GM18505 (cell line): ENCODE measurements around the gene FXYD3.

ENCODE experiments used
- ATAC-seq: cut with Tn5 transposase; IDR thresholded peaks from one replicate; pipeline ENCODE4 v1.9.1; 2021; ENCODE audit not compliant: unreplicated experiment
- POLR2A ChIP-seq: IDR thresholded peaks from 4 replicates; pipeline ENCODE4 v1.6.1; 2011; ENCODE audit warnings: borderline replicate concordance; ENCODE audit not compliant: insufficient read depth, insufficient read length; ENCODE audit errors: extremely low read depth

FXYD3 gene

DNA sequence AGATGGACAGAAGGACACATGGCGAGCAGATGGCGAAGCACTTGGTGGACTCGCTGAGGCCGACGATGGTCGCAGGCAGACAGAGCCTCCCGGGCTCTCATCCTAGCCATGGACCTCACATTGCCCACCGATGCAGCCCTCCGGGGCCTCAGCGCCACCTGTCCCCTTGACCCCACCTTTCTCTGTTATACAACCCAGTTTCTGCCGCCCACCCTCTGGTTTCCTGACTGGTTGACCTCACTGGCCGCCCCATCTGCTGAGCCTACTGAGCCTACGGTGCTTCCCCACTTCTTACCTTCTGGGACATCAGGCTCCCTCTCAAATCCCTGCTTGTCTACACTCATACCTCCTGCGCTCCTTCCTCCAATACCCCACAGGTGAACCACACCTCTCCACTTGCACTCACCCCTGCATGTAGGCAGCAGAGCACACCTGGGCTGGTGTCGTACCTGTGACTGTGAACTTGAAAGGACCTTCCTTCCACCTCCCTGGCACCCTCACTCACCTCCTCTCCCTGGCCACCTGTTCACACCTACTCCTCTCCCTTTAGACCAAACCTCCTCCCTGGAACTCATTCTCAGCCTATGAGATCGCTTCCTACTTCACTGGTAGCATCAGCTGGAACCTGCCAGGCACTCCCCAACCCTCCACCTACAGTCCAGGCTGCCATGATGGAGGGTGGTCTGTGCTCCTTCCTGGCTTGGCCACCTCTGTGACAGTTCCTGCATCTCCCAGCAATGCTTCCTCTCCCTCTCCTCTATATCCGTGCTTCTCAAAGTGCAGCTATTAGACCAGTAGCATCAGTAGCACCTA is 38.0 kb upstream of the FXYD3 start:
- no peak for ATAC-seq
- no peak for TF ChIP-seq POLR2A

DNA sequence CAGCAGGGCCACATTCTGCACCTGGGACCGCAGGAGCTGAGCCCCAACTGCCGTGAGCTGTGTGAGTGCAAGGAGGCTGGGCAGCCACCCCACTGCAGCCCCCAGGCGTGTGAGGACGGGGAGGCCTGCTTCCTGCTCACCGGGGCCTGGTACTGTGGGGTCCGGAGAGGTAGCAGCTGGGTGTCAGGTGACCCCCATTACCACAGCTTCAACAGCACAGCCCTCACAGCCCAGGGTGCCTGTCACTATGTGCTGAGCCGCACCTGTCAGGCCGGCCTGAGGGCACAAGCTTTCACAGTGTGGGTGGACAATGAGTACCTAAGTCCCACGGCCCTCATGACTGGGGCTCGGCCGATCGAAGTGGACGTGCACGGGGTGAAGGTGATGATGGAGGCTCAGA is 35.8 kb upstream of the FXYD3 start:
- TF ChIP-seq POLR2A = no peak
- ATAC-seq = no peak

DNA sequence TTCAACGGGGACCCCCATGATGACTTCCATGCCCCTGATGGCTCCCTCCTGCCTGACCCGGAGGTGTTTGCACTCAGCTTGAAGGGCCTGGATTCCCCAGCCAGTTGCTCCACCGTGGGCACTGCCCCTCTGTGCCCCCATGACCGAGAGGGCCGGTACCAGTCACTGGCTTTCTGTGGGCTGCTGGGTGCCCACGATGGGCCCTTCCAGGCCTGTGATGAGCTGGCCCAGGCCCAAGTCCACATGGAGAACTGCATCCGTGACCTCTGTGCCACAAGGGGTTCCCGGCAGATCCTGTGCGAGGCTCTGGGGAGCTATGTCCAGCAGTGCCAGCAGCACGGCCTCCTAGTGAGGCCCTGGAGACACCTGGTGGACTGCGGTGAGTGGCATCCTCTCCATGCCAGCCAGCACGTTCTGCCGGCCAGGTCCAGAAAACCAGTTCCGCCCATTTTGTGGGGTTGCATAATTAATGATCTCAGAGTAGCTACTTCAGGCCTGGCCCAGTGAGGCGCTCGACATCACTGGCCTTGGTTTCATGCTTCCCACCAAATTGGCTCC is 34.9 kb upstream of the FXYD3 start:
- no peak for TF ChIP-seq POLR2A
- ATAC-seq = no peak

DNA sequence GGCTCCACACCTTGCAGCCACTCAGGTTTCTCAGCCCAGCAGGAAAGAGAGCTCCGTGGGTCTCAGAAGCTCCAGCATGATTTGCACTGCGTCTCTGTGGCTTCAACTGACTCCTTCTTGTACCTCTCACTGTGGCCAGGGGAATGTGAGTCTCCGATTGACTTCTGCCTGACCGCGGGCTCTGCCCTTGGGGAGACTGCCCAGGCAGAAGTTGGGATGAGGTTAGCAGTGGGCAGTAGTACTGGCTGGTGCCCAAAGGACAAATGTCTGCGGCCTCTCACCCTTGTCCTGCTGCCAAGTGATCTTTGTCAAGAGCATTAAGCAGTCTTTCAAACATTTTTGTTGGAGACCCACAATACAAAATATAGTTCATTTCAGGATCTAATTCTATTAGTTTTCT is 34.4 kb upstream of the FXYD3 start:
- no peak for ATAC-seq
- no peak for TF ChIP-seq POLR2A

DNA sequence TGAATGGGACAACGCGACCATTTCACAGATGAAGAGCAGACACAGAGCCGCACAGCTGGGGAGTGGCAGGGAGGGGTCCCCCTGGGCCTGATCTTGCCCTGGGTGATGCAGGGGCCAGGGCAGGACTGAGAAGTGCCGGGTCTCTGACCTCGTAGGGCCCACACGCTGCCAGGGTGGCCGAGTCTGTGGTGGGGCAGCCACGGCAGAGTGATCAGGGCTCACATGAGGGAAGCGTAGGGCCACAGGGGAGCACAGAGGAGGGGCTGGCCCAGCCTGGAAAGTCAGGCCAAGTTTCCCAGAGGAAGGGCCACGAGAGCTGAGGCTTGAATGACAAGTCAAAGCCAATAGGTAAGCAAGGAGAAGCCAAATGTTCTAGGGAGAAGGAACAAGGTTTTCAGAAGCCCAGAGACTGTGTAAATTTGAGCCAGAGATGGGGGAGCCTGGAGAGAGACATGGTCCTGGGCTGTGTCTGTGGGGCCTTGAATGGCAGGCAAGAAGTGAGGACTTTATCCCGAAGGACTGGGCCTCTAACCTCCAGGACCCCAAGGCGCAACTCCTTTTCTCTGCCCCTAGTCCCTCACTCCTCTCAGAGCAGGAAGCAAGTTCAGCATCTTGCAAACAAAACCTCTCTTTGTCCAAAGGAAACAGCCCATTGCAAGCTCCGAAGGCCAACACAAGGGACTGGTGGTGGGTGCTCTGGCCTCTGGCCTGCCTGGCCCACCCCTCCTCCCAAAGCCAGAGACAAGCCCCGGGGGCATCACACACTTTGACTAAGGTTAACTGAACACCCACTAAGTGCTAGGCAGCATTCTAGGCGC is 31.7 kb upstream of the FXYD3 start:
- TF ChIP-seq POLR2A = no peak

DNA sequence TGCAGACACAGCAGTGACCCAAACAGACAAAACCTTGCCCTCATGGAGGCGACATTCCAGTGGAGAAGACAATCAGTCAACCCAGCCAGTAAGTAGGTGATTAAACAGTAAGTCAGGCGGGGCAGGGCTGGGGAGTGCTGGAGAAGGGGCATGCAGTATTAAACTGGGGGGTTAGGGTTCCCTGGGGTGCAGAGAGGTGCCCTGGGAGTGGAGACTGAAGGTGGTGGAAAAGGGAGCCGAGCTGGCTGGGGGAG is 31.2 kb upstream of the FXYD3 start:
- no peak for TF ChIP-seq POLR2A
- ATAC-seq = no peak

More for the DNA sequence above, 31.7 kb upstream of the FXYD3 start:
- no peak for ATAC-seq

DNA sequence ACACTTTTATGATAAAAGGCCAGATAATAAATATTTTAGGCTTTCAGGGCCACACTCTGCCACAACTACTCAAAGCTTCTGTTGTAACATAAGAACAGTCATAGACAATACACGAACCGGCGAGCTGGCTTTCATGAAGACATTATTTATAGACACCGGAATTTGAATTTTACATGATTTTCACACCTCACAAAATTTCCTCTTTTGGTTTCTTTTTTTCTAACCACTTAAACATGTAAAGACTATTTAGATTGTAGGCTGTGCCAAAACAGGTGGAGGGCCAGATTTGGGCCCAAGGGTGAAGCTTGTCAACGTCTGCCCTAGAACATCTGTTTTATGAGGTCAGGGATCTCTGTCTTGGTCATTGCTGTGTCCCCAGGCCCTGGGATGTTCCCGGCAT is 29.7 kb upstream of the FXYD3 start:
- ATAC-seq = no peak
- TF ChIP-seq POLR2A = no peak

DNA sequence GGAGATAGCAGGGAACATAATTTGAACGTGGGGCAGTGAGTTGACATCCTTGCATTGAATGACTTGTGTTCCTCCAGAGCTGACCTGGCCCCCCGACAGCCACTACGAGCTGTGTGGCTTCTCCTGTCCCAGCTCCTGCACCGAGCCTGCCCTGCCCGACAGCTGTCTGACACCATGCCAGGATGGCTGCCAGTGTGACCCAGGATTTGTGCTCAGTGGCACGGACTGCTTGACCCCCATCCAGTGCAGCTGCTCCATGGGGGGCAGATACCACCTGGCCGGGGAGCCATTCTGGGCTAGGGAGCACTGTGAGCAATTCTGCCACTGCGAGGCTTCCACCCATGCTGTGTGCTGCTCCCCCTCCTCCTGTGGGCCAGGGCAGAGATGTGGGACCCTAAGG is 29.2 kb upstream of the FXYD3 start:
- ATAC-seq = no peak

DNA sequence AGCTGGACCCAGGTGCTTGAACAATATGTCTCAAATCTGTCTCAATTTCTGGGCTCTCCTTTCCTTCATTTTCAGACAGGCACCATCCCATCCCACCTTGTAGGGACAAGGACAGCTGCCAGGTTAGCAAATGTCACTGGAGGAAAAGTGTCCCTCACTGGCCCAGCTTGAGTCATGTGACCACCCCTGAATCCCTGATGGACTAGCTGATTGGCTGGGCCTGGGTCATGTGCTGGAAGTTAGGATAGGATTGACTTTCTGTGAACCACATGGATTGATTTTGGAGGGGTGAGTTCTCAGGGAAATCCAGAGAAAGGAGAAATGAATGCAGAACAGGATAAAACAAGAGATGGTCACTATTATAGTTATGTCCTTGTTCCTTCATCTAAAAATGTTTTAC is 28.2 kb upstream of the FXYD3 start:
- ATAC-seq = no peak
- TF ChIP-seq POLR2A = no peak

More for the DNA sequence above, 29.2 kb upstream of the FXYD3 start:
- TF ChIP-seq POLR2A = no peak

DNA sequence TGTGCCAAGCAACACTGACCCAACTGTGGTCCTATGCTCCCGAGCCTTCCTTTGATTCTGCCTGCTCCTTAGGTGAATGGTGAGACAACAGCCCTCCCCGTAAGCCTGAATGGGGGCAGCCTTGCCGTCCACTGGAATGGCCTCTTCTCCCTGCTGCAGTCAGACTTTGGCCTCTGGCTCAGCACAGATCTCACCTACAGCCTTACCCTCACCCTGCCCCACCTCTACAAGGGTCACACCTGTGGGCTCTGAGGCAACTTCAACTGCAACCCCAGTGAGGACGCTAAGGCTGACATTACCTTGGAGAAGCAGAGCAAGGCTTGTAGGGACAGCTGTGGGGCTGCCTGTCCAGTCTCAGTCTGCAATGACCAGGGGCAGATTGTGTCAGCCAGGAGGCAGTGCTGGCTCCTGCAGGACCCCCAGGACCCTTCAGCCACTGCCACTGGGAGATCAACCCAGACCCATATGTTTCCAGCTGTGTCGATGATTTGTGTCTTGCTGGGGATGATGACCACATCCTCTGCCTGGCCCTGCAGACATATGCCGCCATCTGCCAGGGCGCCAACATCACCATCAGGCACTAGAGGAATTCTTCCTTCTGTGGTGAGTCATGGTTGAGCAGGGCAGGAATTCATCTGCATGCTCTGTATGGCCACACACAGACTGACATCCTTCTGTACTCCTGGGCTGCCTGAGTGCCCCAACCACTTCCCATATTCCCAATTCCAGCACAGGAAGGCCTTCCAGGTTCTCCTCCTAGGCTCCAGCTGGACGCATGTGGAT is 27.3 kb upstream of the FXYD3 start:
- TF ChIP-seq POLR2A = no peak
- ATAC-seq = no peak

DNA sequence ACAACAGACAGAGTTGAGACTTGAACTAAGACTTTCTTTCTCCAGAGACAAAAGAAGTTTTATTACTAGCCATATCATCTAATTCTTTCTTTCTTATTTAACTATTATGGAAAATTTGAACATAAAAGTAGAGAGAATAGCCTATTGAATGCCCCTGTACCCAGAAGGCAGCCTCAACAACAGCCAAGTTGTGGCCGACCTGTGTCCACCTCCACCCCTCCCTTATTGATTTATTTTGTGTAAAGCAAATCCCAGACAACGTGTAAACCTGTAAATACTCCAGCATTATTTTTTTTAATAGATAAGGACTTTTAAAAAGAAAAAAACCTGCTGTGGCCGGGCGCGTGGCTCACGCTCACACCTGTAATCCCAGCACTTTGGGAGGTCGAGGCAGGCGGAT is 26.1 kb upstream of the FXYD3 start:
- ATAC-seq = no peak
- no peak for TF ChIP-seq POLR2A

DNA sequence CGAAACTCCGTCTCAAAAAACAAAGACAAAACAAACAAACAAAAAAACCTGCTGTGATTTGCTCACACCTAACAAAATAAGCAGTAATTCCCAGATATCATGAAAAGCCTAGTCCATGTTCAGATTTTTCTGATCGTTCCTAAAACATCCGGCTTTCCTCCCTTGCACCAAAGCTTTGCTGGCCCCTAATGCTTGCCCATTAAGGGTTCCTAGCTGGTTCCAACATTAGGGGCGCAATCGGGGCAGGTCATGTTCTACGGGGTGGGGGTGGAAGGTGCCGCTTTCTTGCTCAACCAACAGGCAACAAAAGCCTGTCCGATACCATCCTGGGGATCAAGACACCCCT is 25.5 kb upstream of the FXYD3 start:
- ATAC-seq = no peak
- TF ChIP-seq POLR2A = no peak

DNA sequence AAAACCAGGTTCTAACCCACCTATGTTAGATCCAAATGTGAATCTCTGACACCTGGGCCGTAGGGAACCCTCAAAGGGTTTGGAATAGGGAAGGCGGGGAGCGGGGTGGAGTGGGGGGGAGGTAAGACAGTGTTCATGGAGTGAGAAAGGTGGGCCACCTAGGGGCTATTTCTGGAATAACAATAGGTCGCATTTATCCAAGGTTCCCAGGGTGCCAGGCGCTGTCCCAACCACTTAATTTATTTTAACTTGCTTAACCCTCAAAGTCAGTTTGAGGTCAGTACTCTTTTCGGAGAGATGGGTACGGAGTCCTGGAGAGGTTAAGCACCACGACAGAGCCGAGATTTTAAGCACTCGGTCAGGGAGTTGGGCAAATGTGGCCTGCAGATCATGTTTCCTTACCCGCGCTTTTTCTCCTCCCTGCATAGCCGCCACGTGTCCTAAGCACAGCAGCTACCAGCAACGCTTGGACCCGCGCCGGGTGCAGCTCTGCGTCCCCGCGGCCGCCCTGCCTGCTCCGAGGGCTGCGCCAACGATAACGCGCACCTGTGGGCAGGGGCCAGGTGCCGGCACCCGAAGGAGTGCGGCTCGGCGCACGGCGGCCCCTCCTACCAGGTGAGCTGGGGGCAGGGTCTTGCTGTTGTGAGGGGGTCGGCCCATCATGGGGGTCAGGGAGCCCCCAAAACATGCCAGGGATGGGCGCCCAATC is 25.0 kb upstream of the FXYD3 start:
- ATAC-seq = no peak
- no peak for TF ChIP-seq POLR2A
